BE2C (cell line): Measurements from ENCODE around the gene LENG8.
"Not testable (repeated sequence)": the region's sequence is repeated elsewhere in the genome, so short reads cannot be mapped to it uniquely, and the experiment has no call there.

Experiments used
- DNase-seq: peaks from one replicate; pipeline ENCODE4 v3.0.0-alpha.2; 2020
- H3K27me3 ChIP-seq: fragments of 250-450 bp; sonication (Bioruptor Pico); 2 replicates; pipeline ENCODE4 v1.5.1; 2020; ENCODE audit warnings: mild to moderate bottlenecking
- H3K36me3 ChIP-seq: fragments of 250-450 bp; sonication (Bioruptor Pico); 2 replicates; pipeline ENCODE4 v1.5.1; 2020; ENCODE audit warnings: mild to moderate bottlenecking
- H3K4me1 ChIP-seq: fragments of 250-450 bp; sonication (Bioruptor Pico); 2 replicates; pipeline ENCODE4 v1.5.1; 2020
- H3K4me3 ChIP-seq: 2 replicates; pipeline ENCODE4 v1.5.1; 2011; ENCODE audit warnings: low read depth, low read length
- H3K9me3 ChIP-seq: fragments of 250-450 bp; sonication (Bioruptor Pico); 2 replicates; pipeline ENCODE4 v1.5.1; 2020
- CTCF ChIP-seq: IDR thresholded peaks from 2 replicates; pipeline ENCODE4 v1.5.1; 2012; ENCODE audit warnings: mild to moderate bottlenecking, low read depth, low read length

LENG8 gene

GRCh38 chr19:54485851-54486250 lies 36.9 kb downstream of the LENG8 start:
- no peaks in the 10 kb centered on the region for H3K36me3 ChIP-seq
- no peak for DNase-seq
- no peak overlapping the region for H3K4me3 ChIP-seq
- no peaks in the 10 kb centered on the region; the same call in 1 of the 2 replicates for H3K9me3 ChIP-seq
- peaks cover 37% of the 10 kb centered on the region for H3K27me3 ChIP-seq
- no peak for TF ChIP-seq CTCF
- no peaks in the 10 kb centered on the region for H3K4me1 ChIP-seq

- Histone ChIP-seq H3K27me3 (peaks cover 42% of the 10 kb centered on the region), H3K9me3 (no peaks in the 10 kb centered on the region; the same call in 1 of the 2 replicates), H3K36me3 (no peaks in the 10 kb centered on the region), H3K4me3 (no peak overlapping the region), H3K4me1 (no peaks in the 10 kb centered on the region)
- no peak for TF ChIP-seq CTCF
- DNase-seq: no peak
Measured at GRCh38 chr19:54489341-54489740, 40.3 kb downstream of the LENG8 start.

- no peak for TF ChIP-seq CTCF
- Histone ChIP-seq H3K27me3 (peaks cover 42% of the 10 kb centered on the region), H3K9me3 (no peaks in the 10 kb centered on the region), H3K36me3 (no peaks in the 10 kb centered on the region), H3K4me3 (no peak overlapping the region), H3K4me1 (no peaks in the 10 kb centered on the region)
- DNase-seq: no peak
Measured at GRCh38 chr19:54489766-54490165, 40.8 kb downstream of the LENG8 start.

- no peak for TF ChIP-seq CTCF
- no peaks in the 10 kb centered on the region for H3K9me3 ChIP-seq
- H3K4me1 ChIP-seq: no peaks in the 10 kb centered on the region
- DNase-seq: no peak
- peaks cover 50% of the 10 kb centered on the region for H3K27me3 ChIP-seq
- H3K36me3 ChIP-seq: no peaks in the 10 kb centered on the region
- no peak overlapping the region for H3K4me3 ChIP-seq
Measured at GRCh38 chr19:54492568-54492967, 43.6 kb downstream of the LENG8 start.

GRCh38 chr19:54493056-54493455 lies 44.1 kb downstream of the LENG8 start:
- H3K9me3 ChIP-seq, DNase-seq, H3K4me3 ChIP-seq, H3K36me3 ChIP-seq, H3K4me1 ChIP-seq: not testable (repeated sequence)
- peaks cover 50% of the 10 kb centered on the region for H3K27me3 ChIP-seq

GRCh38 chr19:54493967-54494585 lies 45.1 kb downstream of the LENG8 start:
- H3K9me3 ChIP-seq: no peaks in the 10 kb centered on the region
- no peaks in the 10 kb centered on the region for H3K4me1 ChIP-seq
- H3K27me3 ChIP-seq: peaks cover 49% of the 10 kb centered on the region
- TF ChIP-seq CTCF: no peak
- DNase-seq: no peak
- no peak overlapping the region for H3K4me3 ChIP-seq
- no peaks in the 10 kb centered on the region for H3K36me3 ChIP-seq

- not testable (repeated sequence) for H3K4me3 ChIP-seq, H3K9me3 ChIP-seq, H3K4me1 ChIP-seq, DNase-seq, H3K36me3 ChIP-seq
- peaks cover 40% of the 10 kb centered on the region for H3K27me3 ChIP-seq
Measured at GRCh38 chr19:54495284-54495683, 46.3 kb downstream of the LENG8 start.

- not testable (repeated sequence) for H3K36me3 ChIP-seq, H3K4me3 ChIP-seq, DNase-seq, H3K4me1 ChIP-seq, H3K9me3 ChIP-seq
- H3K27me3 ChIP-seq: peaks cover 35% of the 10 kb centered on the region
Measured at GRCh38 chr19:54497747-54498450, 48.9 kb downstream of the LENG8 start.

- H3K4me3 ChIP-seq, H3K36me3 ChIP-seq, H3K4me1 ChIP-seq, H3K9me3 ChIP-seq, DNase-seq: not testable (repeated sequence)
- peaks cover 37% of the 10 kb centered on the region for H3K27me3 ChIP-seq
Measured at GRCh38 chr19:54498451-54498772, 49.4 kb downstream of the LENG8 start.
